ENCODE data around the gene RAD51D.
A peak's percentile ranks its signal among the peaks of the same experiment; 100 is the strongest.

Gene RAD51D

GRCh38 chr17:35141681-35142466, 22.2 kb upstream of the RAD51D start, which contains the start of gene NLE1:
Gene NLE1, minus strand, starts transcription at chr17:35142303. Its CDS starts 28 bp downstream, at chr17:35142275.
- DNase-seq (ENCODE audit: low read depth, low spot score), result peak; percentile 68
- H3K9me3 ChIP-seq (ENCODE audit: control insufficient read depth, insufficient read depth, low read length), result no peaks in the 10 kb centered on the region
- peak within 1 kb of the TSS; percentile 66 for H3K4me3 ChIP-seq (ENCODE audit: low read length)
- H3K27ac ChIP-seq (ENCODE audit: low read length), result no peak within 1 kb of the TSS
- no CpG with 5 or more reads among the region's 65 CpGs for WGBS (ENCODE audit: insufficient coverage, insufficient read length)
- peaks cover 23% of the 10 kb centered on the region for H3K36me3 ChIP-seq (ENCODE audit: control insufficient read depth, insufficient read depth, low read length)
- H3K27me3 ChIP-seq (ENCODE audit: control insufficient read depth, insufficient read depth, low read length), result no peaks in the 10 kb centered on the region
- no peaks in the 10 kb centered on the region for H3K4me1 ChIP-seq (ENCODE audit: control insufficient read depth, insufficient read depth, low read length)

- H3K27ac ChIP-seq (ENCODE audit: low read length), result no peak overlapping the region
- H3K27me3 ChIP-seq (ENCODE audit: control insufficient read depth, insufficient read depth, low read length), result no peaks in the 10 kb centered on the region
- no peaks in the 10 kb centered on the region for H3K4me1 ChIP-seq (ENCODE audit: control insufficient read depth, insufficient read depth, low read length)
- no peak overlapping the region for H3K4me3 ChIP-seq (ENCODE audit: low read length)
- H3K9me3 ChIP-seq (ENCODE audit: control insufficient read depth, insufficient read depth, low read length), result no peaks in the 10 kb centered on the region
- WGBS (ENCODE audit: insufficient coverage, insufficient read length), result no CpG with 5 or more reads among the region's 6 CpGs
- peaks cover 50% of the 10 kb centered on the region for H3K36me3 ChIP-seq (ENCODE audit: control insufficient read depth, insufficient read depth, low read length)
- DNase-seq (ENCODE audit: low read depth, low spot score), result no peak
Measured at GRCh38 chr17:35138218-35138617, 18.6 kb upstream of the RAD51D start.

- no peak overlapping the region for H3K4me3 ChIP-seq (ENCODE audit: low read length)
- peaks cover 70% of the 10 kb centered on the region for H3K36me3 ChIP-seq (ENCODE audit: control insufficient read depth, insufficient read depth, low read length)
- DNase-seq (ENCODE audit: low read depth, low spot score), result no peak
- no peaks in the 10 kb centered on the region for H3K27me3 ChIP-seq (ENCODE audit: control insufficient read depth, insufficient read depth, low read length)
- H3K27ac ChIP-seq (ENCODE audit: low read length), result no peak overlapping the region
- no peaks in the 10 kb centered on the region for H3K9me3 ChIP-seq (ENCODE audit: control insufficient read depth, insufficient read depth, low read length)
- H3K4me1 ChIP-seq (ENCODE audit: control insufficient read depth, insufficient read depth, low read length), result no peaks in the 10 kb centered on the region
- no CpG with 5 or more reads among the region's 6 CpGs for WGBS (ENCODE audit: insufficient coverage, insufficient read length)
Measured at GRCh38 chr17:35135322-35135721, 15.7 kb upstream of the RAD51D start.

GRCh38 chr17:35132816-35133550, 13.3 kb upstream of the RAD51D start:
- no peaks in the 10 kb centered on the region for H3K4me1 ChIP-seq (ENCODE audit: control insufficient read depth, insufficient read depth, low read length)
- no peaks in the 10 kb centered on the region for H3K9me3 ChIP-seq (ENCODE audit: control insufficient read depth, insufficient read depth, low read length)
- DNase-seq (ENCODE audit: low read depth, low spot score), result no peak
- peaks cover 58% of the 10 kb centered on the region for H3K36me3 ChIP-seq (ENCODE audit: control insufficient read depth, insufficient read depth, low read length)
- no peak overlapping the region for H3K27ac ChIP-seq (ENCODE audit: low read length)
- no peak overlapping the region for H3K4me3 ChIP-seq (ENCODE audit: low read length)
- H3K27me3 ChIP-seq (ENCODE audit: control insufficient read depth, insufficient read depth, low read length), result no peaks in the 10 kb centered on the region
- WGBS (ENCODE audit: insufficient coverage, insufficient read length), result no CpG with 5 or more reads among the region's 22 CpGs

- no peak for DNase-seq (ENCODE audit: low read depth, low spot score)
- Histone ChIP-seq H3K27me3 (ENCODE audit: control insufficient read depth, insufficient read depth, low read length) (no peaks in the 10 kb centered on the region), H3K4me1 (ENCODE audit: control insufficient read depth, insufficient read depth, low read length) (no peaks in the 10 kb centered on the region), H3K9me3 (ENCODE audit: control insufficient read depth, insufficient read depth, low read length) (no peaks in the 10 kb centered on the region), H3K36me3 (ENCODE audit: control insufficient read depth, insufficient read depth, low read length) (peaks cover 49% of the 10 kb centered on the region), H3K4me3 (ENCODE audit: low read length) (no peak overlapping the region), H3K27ac (ENCODE audit: low read length) (no peak overlapping the region)
- WGBS (ENCODE audit: insufficient coverage, insufficient read length), result no CpG with 5 or more reads among the region's 10 CpGs
Measured at GRCh38 chr17:35132099-35132498, 12.4 kb upstream of the RAD51D start.

- H3K36me3 ChIP-seq (ENCODE audit: control insufficient read depth, insufficient read depth, low read length), result peaks cover 36% of the 10 kb centered on the region
- H3K27ac ChIP-seq (ENCODE audit: low read length), result no peak overlapping the region
- no peaks in the 10 kb centered on the region for H3K4me1 ChIP-seq (ENCODE audit: control insufficient read depth, insufficient read depth, low read length)
- H3K27me3 ChIP-seq (ENCODE audit: control insufficient read depth, insufficient read depth, low read length), result no peaks in the 10 kb centered on the region
- no peak overlapping the region for H3K4me3 ChIP-seq (ENCODE audit: low read length)
- H3K9me3 ChIP-seq (ENCODE audit: control insufficient read depth, insufficient read depth, low read length), result no peaks in the 10 kb centered on the region
- DNase-seq (ENCODE audit: low read depth, low spot score), result no peak
- WGBS (ENCODE audit: insufficient coverage, insufficient read length), result no CpG with 5 or more reads among the region's 3 CpGs
Measured at GRCh38 chr17:35130392-35130791, 10.7 kb upstream of the RAD51D start.

- no peaks in the 10 kb centered on the region for H3K27me3 ChIP-seq (ENCODE audit: control insufficient read depth, insufficient read depth, low read length)
- DNase-seq (ENCODE audit: low read depth, low spot score), result no peak
- H3K36me3 ChIP-seq (ENCODE audit: control insufficient read depth, insufficient read depth, low read length), result peaks cover 32% of the 10 kb centered on the region
- no peak overlapping the region for H3K27ac ChIP-seq (ENCODE audit: low read length)
- no peak overlapping the region for H3K4me3 ChIP-seq (ENCODE audit: low read length)
- H3K9me3 ChIP-seq (ENCODE audit: control insufficient read depth, insufficient read depth, low read length), result no peaks in the 10 kb centered on the region
- no peaks in the 10 kb centered on the region for H3K4me1 ChIP-seq (ENCODE audit: control insufficient read depth, insufficient read depth, low read length)
- WGBS (ENCODE audit: insufficient coverage, insufficient read length), result no CpG with 5 or more reads among the region's 5 CpGs
Measured at GRCh38 chr17:35129973-35130351, 10.3 kb upstream of the RAD51D start.

- Histone ChIP-seq H3K4me1 (ENCODE audit: control insufficient read depth, insufficient read depth, low read length) (no peaks in the 10 kb centered on the region), H3K27ac (ENCODE audit: low read length) (no peak overlapping the region), H3K36me3 (ENCODE audit: control insufficient read depth, insufficient read depth, low read length) (peaks cover 28% of the 10 kb centered on the region), H3K27me3 (ENCODE audit: control insufficient read depth, insufficient read depth, low read length) (no peaks in the 10 kb centered on the region), H3K4me3 (ENCODE audit: low read length) (no peak overlapping the region), H3K9me3 (ENCODE audit: control insufficient read depth, insufficient read depth, low read length) (no peaks in the 10 kb centered on the region)
- no peak for DNase-seq (ENCODE audit: low read depth, low spot score)
- WGBS (ENCODE audit: insufficient coverage, insufficient read length), result no CpG with 5 or more reads among the region's 11 CpGs
Measured at GRCh38 chr17:35129154-35129972, 9.7 kb upstream of the RAD51D start.

GRCh38 chr17:35127751-35128514, 8.3 kb upstream of the RAD51D start:
- Histone ChIP-seq H3K4me3 (ENCODE audit: low read length) (no peak overlapping the region), H3K9me3 (ENCODE audit: control insufficient read depth, insufficient read depth, low read length) (no peaks in the 10 kb centered on the region), H3K27me3 (ENCODE audit: control insufficient read depth, insufficient read depth, low read length) (no peaks in the 10 kb centered on the region), H3K4me1 (ENCODE audit: control insufficient read depth, insufficient read depth, low read length) (no peaks in the 10 kb centered on the region), H3K27ac (ENCODE audit: low read length) (no peak overlapping the region), H3K36me3 (ENCODE audit: control insufficient read depth, insufficient read depth, low read length) (peaks cover 18% of the 10 kb centered on the region)
- no CpG with 5 or more reads among the region's 11 CpGs for WGBS (ENCODE audit: insufficient coverage, insufficient read length)
- DNase-seq (ENCODE audit: low read depth, low spot score), result no peak

GRCh38 chr17:35121315-35121714, 1.7 kb upstream of the RAD51D start, which contains the start of gene FNDC8:
Gene FNDC8, plus strand, starts transcription at chr17:35121615. Its CDS starts 79 bp downstream, at chr17:35121694.
- no peak within 1 kb of the TSS for H3K27ac ChIP-seq (ENCODE audit: low read length)
- H3K4me1 ChIP-seq (ENCODE audit: control insufficient read depth, insufficient read depth, low read length), result no peaks in the 10 kb centered on the region
- H3K36me3 ChIP-seq (ENCODE audit: control insufficient read depth, insufficient read depth, low read length), result no peaks in the 10 kb centered on the region
- no CpG with 5 or more reads among the region's 3 CpGs for WGBS (ENCODE audit: insufficient coverage, insufficient read length)
- no peak within 1 kb of the TSS for H3K4me3 ChIP-seq (ENCODE audit: low read length)
- DNase-seq (ENCODE audit: low read depth, low spot score), result no peak
- peaks cover 2% of the 10 kb centered on the region; the same call in 1 of the 2 replicates for H3K27me3 ChIP-seq (ENCODE audit: control insufficient read depth, insufficient read depth, low read length)
- no peaks in the 10 kb centered on the region for H3K9me3 ChIP-seq (ENCODE audit: control insufficient read depth, insufficient read depth, low read length)
